ENCODE measurements around the gene PDCD11.
"Not testable (repeated sequence)": the region's sequence is repeated elsewhere in the genome, so short reads cannot be mapped to it uniquely, and the experiment has no call there.

PDCD11 gene

GRCh38 chr10:103481974-103482531 is 85.6 kb downstream of the PDCD11 start:
- DNase-seq = no peak

GRCh38 chr10:103486635-103487409 is 90.4 kb downstream of the PDCD11 start:
- not testable (repeated sequence) for ATAC-seq (replicated peaks); H3K27ac Mint-ChIP-seq; H3K4me3 Mint-ChIP-seq; DNase-seq; H3K36me3 Mint-ChIP-seq; H3K9me3 Mint-ChIP-seq
- Mint-ChIP-seq H3K27me3 (peaks cover 8 to 18% of the 10 kb centered on the region in 2 donors), H3K4me1 (peaks cover 23 to 36% of the 10 kb centered on the region in 2 donors)

More at GRCh38 chr10:103481974-103482531, 85.6 kb downstream of the PDCD11 start:
- Mint-ChIP-seq H3K27ac (no peak overlapping the region), H3K27me3 (peaks cover 0 to 13% of the 10 kb centered on the region in 2 donors), H3K4me3 (no peak overlapping the region), H3K9me3 (no peaks in the 10 kb centered on the region), H3K36me3 (no peaks in the 10 kb centered on the region), H3K4me1 (peaks cover 8 to 15% of the 10 kb centered on the region in 2 donors)
- peak; percentile 84 to 91 for ATAC-seq (replicated peaks)

- no peak overlapping the region for H3K27ac Mint-ChIP-seq
- H3K36me3 Mint-ChIP-seq = no peaks in the 10 kb centered on the region
- ATAC-seq (replicated peaks) = no peak
Measured at GRCh38 chr10:103487410-103487708, 90.9 kb downstream of the PDCD11 start.

GRCh38 chr10:103490986-103491314 is 94.5 kb downstream of the PDCD11 start:
- DNase-seq (no peak), ATAC-seq (replicated peaks) (peak; percentile 38 to 41)
- Mint-ChIP-seq H3K27ac (no peak overlapping the region), H3K4me1 (peaks cover 29 to 48% of the 10 kb centered on the region in 2 donors), H3K4me3 (no peak overlapping the region), H3K36me3 (no peaks in the 10 kb centered on the region), H3K9me3 (no peaks in the 10 kb centered on the region), H3K27me3 (peaks cover 37 to 50% of the 10 kb centered on the region in 2 donors)

More at GRCh38 chr10:103487410-103487708, 90.9 kb downstream of the PDCD11 start:
- Mint-ChIP-seq H3K27me3 (peaks cover 14 to 23% of the 10 kb centered on the region in 2 donors), H3K4me3 (no peak overlapping the region), H3K4me1 (peaks cover 21 to 38% of the 10 kb centered on the region in 2 donors), H3K9me3 (no peaks in the 10 kb centered on the region)
- DNase-seq = no peak

- Mint-ChIP-seq H3K36me3 (no peaks in the 10 kb centered on the region), H3K9me3 (no peaks in the 10 kb centered on the region), H3K4me3 (no peak overlapping the region), H3K4me1 (peaks cover 29 to 44% of the 10 kb centered on the region in 2 donors), H3K27me3 (peaks cover 37 to 52% of the 10 kb centered on the region in 2 donors), H3K27ac (peak overlapping the region; percentile 43)
- no peak for DNase-seq
- ATAC-seq (replicated peaks) = no peak
Measured at GRCh38 chr10:103491729-103492364, 95.4 kb downstream of the PDCD11 start.

- H3K27me3 Mint-ChIP-seq = peaks cover 44 to 61% of the 10 kb centered on the region in 2 donors
- H3K4me3 Mint-ChIP-seq = peak overlapping the region; percentile 83 to 88
- ATAC-seq (replicated peaks) = no peak
- H3K27ac Mint-ChIP-seq = no peak overlapping the region
- H3K36me3 Mint-ChIP-seq = no peaks in the 10 kb centered on the region
- DNase-seq = no peak
- no peaks in the 10 kb centered on the region for H3K9me3 Mint-ChIP-seq
- H3K4me1 Mint-ChIP-seq = peaks cover 29 to 44% of the 10 kb centered on the region in 2 donors
Measured at GRCh38 chr10:103492655-103493261, 96.3 kb downstream of the PDCD11 start.

- H3K9me3 Mint-ChIP-seq = no peaks in the 10 kb centered on the region
- peak; percentile 5 to 9 for ATAC-seq (replicated peaks)
Measured at GRCh38 chr10:103493362-103493915, 97.0 kb downstream of the PDCD11 start, which contains the start of gene NEURL1. Gene NEURL1 (plus strand): TSS chr10:103493705. CDS start chr10:103494388, 683 bp downstream.

GRCh38 chr10:103493916-103494877 is 97.8 kb downstream of the PDCD11 start:
- no peak for DNase-seq

More at GRCh38 chr10:103493362-103493915, 97.0 kb downstream of the PDCD11 start, which contains the start of gene NEURL1:
- H3K4me3 Mint-ChIP-seq = peak within 1 kb of the TSS; percentile 83 to 88
- H3K27ac Mint-ChIP-seq = peak within 1 kb of the TSS; percentile 42
- no peaks in the 10 kb centered on the region for H3K36me3 Mint-ChIP-seq
- peaks cover 46 to 64% of the 10 kb centered on the region in 2 donors for H3K27me3 Mint-ChIP-seq
- peaks cover 29 to 44% of the 10 kb centered on the region in 2 donors for H3K4me1 Mint-ChIP-seq
- no peak for DNase-seq

GRCh38 chr10:103495321-103495720 is 98.9 kb downstream of the PDCD11 start:
- Mint-ChIP-seq H3K27me3 (peaks cover 55 to 76% of the 10 kb centered on the region in 2 donors), H3K27ac (no peak overlapping the region), H3K4me3 (no peak overlapping the region), H3K4me1 (peaks cover 25 to 36% of the 10 kb centered on the region in 2 donors), H3K36me3 (no peaks in the 10 kb centered on the region), H3K9me3 (no peaks in the 10 kb centered on the region)
- ATAC-seq (replicated peaks) = no peak
- no peak for DNase-seq

More at GRCh38 chr10:103493916-103494877, 97.8 kb downstream of the PDCD11 start:
- H3K27ac Mint-ChIP-seq = no peak overlapping the region
- H3K4me1 Mint-ChIP-seq = peaks cover 29 to 44% of the 10 kb centered on the region in 2 donors
- H3K36me3 Mint-ChIP-seq = no peaks in the 10 kb centered on the region
- peaks cover 50 to 72% of the 10 kb centered on the region in 2 donors for H3K27me3 Mint-ChIP-seq
- H3K9me3 Mint-ChIP-seq = no peaks in the 10 kb centered on the region
- peak; percentile 22 to 24 for ATAC-seq (replicated peaks)
- peak overlapping the region; percentile 66 to 72 for H3K4me3 Mint-ChIP-seq
